ENCODE data around the gene CDK14. TPM values are rescaled to one million over a fixed set of nuclear protein-coding genes. Genes with fewer than 3 reads are reported as not detected.

CDK14 gene
- total RNA-seq, 1 donor: 39.1 TPM

GRCh38 chr7:91093181-91093580 is 497.1 kb downstream of the CDK14 start:
- TF ChIP-seq CTCF (IDR thresholded peaks at IDR 0.05; ENCODE audit: extremely low read depth, low read depth, low read length): no peak
- H4K20me1 ChIP-seq (ENCODE audit: insufficient read depth, low read length): no peaks in the 10 kb centered on the region

GRCh38 chr7:91098566-91098965 is 502.4 kb downstream of the CDK14 start:
- peak overlapping the region; percentile 10 for H3K27ac ChIP-seq (ENCODE audit: low read depth, low read length)
- no peak overlapping the region for H3K4me3 ChIP-seq (ENCODE audit: insufficient read depth, low read length)
- H4K20me1 ChIP-seq (ENCODE audit: insufficient read depth, low read length): no peaks in the 10 kb centered on the region
- no peak for TF ChIP-seq CTCF (IDR thresholded peaks at IDR 0.05; ENCODE audit: extremely low read depth, low read depth, low read length)
- DNase-seq (ENCODE audit: insufficient read length, low spot score, missing footprints): no peak
- H2AFZ ChIP-seq (ENCODE audit: low read length): no peak overlapping the region
- H3K4me2 ChIP-seq (ENCODE audit: insufficient read depth, low read length): no peak overlapping the region
- no peaks in the 10 kb centered on the region for H3K4me1 ChIP-seq (ENCODE audit: insufficient read depth, low read length)
- no peaks in the 10 kb centered on the region for H3K27me3 ChIP-seq (ENCODE audit: insufficient read depth, low read length)
- no peaks in the 10 kb centered on the region for H3K79me2 ChIP-seq (ENCODE audit: insufficient read depth, low read length)
- H3K9me3 ChIP-seq (ENCODE audit: low read depth, low read length): no peaks in the 10 kb centered on the region
- H3K36me3 ChIP-seq (ENCODE audit: insufficient read depth, low read length): no peaks in the 10 kb centered on the region

More at GRCh38 chr7:91093181-91093580, 497.1 kb downstream of the CDK14 start:
- DNase-seq (ENCODE audit: insufficient read length, low spot score, missing footprints): no peak
- Histone ChIP-seq H3K27me3 (ENCODE audit: insufficient read depth, low read length) (no peaks in the 10 kb centered on the region), H3K9me3 (ENCODE audit: low read depth, low read length) (no peaks in the 10 kb centered on the region), H3K4me3 (ENCODE audit: insufficient read depth, low read length) (no peak overlapping the region), H3K4me2 (ENCODE audit: insufficient read depth, low read length) (no peak overlapping the region), H3K36me3 (ENCODE audit: insufficient read depth, low read length) (no peaks in the 10 kb centered on the region), H3K27ac (ENCODE audit: low read depth, low read length) (no peak overlapping the region), H3K79me2 (ENCODE audit: insufficient read depth, low read length) (no peaks in the 10 kb centered on the region), H3K4me1 (ENCODE audit: insufficient read depth, low read length) (no peaks in the 10 kb centered on the region), H2AFZ (ENCODE audit: low read length) (no peak overlapping the region)

DNA sequence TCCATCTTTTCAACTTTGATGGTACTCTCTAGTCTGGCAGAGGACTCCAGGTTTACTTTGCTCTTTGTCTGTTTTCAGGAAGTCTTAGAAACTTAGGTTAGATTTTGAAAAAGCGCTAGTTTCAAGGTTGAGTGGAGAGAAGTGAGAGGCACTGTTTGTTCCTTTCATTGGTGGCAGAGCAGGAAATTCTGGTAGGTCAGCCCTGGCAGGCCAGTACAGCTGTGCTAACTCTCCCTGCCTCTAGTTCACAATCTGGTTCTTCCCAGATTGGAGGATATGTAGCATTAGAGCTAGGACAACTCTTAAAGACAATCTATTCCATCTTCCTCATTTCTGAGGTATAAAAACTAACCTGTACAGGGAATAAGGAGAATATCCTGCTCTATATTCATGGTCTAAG is 507.2 kb downstream of the CDK14 start:
- DNase-seq (ENCODE audit: insufficient read length, low spot score, missing footprints): no peak
- Histone ChIP-seq H4K20me1 (ENCODE audit: insufficient read depth, low read length) (no peaks in the 10 kb centered on the region), H3K4me2 (ENCODE audit: insufficient read depth, low read length) (no peak overlapping the region), H3K27me3 (ENCODE audit: insufficient read depth, low read length) (no peaks in the 10 kb centered on the region), H2AFZ (ENCODE audit: low read length) (no peak overlapping the region), H3K4me1 (ENCODE audit: insufficient read depth, low read length) (no peaks in the 10 kb centered on the region), H3K4me3 (ENCODE audit: insufficient read depth, low read length) (no peak overlapping the region), H3K27ac (ENCODE audit: low read depth, low read length) (no peak overlapping the region), H3K9me3 (ENCODE audit: low read depth, low read length) (no peaks in the 10 kb centered on the region), H3K79me2 (ENCODE audit: insufficient read depth, low read length) (no peaks in the 10 kb centered on the region), H3K36me3 (ENCODE audit: insufficient read depth, low read length) (no peaks in the 10 kb centered on the region)
- no peak for TF ChIP-seq CTCF (IDR thresholded peaks at IDR 0.05; ENCODE audit: extremely low read depth, low read depth, low read length)

DNA sequence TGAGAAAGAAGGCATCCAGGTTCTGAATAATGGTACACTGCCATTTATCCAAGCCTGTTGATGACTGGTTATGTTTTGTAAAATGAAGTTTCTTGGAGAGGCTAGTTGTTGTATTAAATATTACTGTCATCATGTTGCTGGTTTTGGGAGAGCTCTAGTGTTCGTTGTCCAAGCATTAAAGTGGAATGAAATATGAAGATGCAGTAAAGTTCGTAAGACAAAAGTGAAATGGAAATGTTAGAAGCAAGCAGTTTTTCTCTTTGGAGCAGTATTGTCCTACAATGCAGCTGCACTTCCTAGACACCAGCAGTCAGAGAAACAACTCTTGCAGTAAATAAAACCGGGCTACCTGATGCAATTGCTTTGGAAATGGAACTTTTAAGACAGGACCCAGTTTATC is 511.3 kb downstream of the CDK14 start:
- H3K79me2 ChIP-seq (ENCODE audit: insufficient read depth, low read length): no peaks in the 10 kb centered on the region
- DNase-seq (ENCODE audit: insufficient read length, low spot score, missing footprints): no peak
- no peak overlapping the region for H3K27ac ChIP-seq (ENCODE audit: low read depth, low read length)

More for the DNA sequence above, 511.3 kb downstream of the CDK14 start:
- H3K4me1 ChIP-seq (ENCODE audit: insufficient read depth, low read length): peaks cover 1% of the 10 kb centered on the region
- no peak overlapping the region for H3K4me3 ChIP-seq (ENCODE audit: insufficient read depth, low read length)
- no peaks in the 10 kb centered on the region for H3K36me3 ChIP-seq (ENCODE audit: insufficient read depth, low read length)
- no peaks in the 10 kb centered on the region for H3K9me3 ChIP-seq (ENCODE audit: low read depth, low read length)
- H3K4me2 ChIP-seq (ENCODE audit: insufficient read depth, low read length): no peak overlapping the region
- no peak for TF ChIP-seq CTCF (IDR thresholded peaks at IDR 0.05; ENCODE audit: extremely low read depth, low read depth, low read length)
- no peaks in the 10 kb centered on the region for H4K20me1 ChIP-seq (ENCODE audit: insufficient read depth, low read length)
- H3K27me3 ChIP-seq (ENCODE audit: insufficient read depth, low read length): no peaks in the 10 kb centered on the region
- H2AFZ ChIP-seq (ENCODE audit: low read length): no peak overlapping the region
